ENCODE results near the gene PRF1. TPM values are rescaled to one million over a fixed set of nuclear protein-coding genes. Genes with fewer than 3 reads are reported as not detected.
A peak's percentile ranks its signal among the peaks of the same experiment; 100 is the strongest.
"Not testable (repeated sequence)": the region's sequence is repeated elsewhere in the genome, so short reads cannot be mapped to it uniquely, and the experiment has no call there.

The PRF1 gene
- total RNA-seq, 1 donor from 2014 or later: not detected

GRCh38 chr10:70594161-70594560 lies 8.4 kb downstream of the PRF1 start:
- no peak for DNase-seq (ENCODE audit: low read depth in 2 of 2)

DNA sequence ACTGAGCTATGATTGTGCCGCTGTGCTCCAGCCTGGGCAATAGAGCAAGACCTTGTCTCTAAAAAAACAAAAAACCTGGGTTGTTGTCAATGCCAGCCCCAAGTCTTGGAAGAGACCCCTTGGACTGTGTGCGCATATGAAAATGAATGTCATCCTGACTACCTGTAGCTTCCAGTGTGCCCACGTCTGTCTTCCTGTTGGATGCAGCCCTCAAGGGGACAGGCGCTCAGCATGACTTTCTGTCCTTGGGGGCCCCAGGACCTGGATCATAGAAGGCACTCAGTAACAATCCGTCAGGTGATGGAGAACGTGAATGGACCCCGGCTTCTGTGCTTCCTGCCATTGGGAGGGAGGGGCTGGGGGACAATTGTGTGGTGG lies 9.0 kb downstream of the PRF1 start:
- no peak for DNase-seq (ENCODE audit: low read depth in 2 of 2)

DNA sequence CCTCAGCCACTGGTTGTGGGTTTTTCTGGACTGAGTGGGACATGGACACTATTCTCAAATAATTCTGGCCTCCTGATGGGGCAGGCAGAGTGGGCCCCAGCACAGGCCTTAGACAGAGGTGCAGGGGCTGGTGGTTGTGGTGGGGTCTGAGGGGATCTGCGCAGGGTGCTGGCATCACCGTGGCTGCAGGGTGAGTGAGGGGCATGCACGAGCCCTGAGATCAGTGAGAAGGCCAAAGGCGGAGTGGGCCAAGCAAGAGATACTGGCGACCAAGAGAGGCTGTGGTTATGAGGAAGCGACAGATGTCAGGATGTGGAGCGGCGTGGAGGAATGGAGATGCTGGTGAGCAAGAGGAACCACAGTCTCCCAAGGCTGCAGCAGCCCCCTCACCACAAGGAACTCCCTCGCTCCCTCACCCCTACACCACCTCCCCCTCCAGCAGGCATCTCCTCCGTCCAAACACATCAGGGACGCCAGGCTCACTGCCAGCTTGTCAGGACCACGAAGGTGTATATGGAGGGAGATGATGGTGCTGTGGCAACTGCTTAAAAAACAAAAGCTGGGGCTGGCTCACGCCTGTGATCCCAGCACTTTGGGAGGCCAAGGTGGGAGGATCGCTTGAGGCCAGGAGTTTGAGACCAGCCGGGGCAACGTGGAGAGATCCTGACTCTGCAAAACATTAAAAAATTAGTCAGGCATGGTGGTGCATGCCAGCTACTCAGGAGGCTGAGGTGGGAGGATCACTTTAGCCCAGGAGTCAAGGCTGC lies 9.6 kb downstream of the PRF1 start:
- DNase-seq (ENCODE audit: low read depth in 2 of 2): no peak

- no peak for DNase-seq (ENCODE audit: low read depth in 2 of 2)
Measured at GRCh38 chr10:70592186-70592735, 10.3 kb downstream of the PRF1 start.

- DNase-seq (ENCODE audit: low read depth in 2 of 2): no peak
Measured at GRCh38 chr10:70590655-70591416, 11.7 kb downstream of the PRF1 start.

DNA sequence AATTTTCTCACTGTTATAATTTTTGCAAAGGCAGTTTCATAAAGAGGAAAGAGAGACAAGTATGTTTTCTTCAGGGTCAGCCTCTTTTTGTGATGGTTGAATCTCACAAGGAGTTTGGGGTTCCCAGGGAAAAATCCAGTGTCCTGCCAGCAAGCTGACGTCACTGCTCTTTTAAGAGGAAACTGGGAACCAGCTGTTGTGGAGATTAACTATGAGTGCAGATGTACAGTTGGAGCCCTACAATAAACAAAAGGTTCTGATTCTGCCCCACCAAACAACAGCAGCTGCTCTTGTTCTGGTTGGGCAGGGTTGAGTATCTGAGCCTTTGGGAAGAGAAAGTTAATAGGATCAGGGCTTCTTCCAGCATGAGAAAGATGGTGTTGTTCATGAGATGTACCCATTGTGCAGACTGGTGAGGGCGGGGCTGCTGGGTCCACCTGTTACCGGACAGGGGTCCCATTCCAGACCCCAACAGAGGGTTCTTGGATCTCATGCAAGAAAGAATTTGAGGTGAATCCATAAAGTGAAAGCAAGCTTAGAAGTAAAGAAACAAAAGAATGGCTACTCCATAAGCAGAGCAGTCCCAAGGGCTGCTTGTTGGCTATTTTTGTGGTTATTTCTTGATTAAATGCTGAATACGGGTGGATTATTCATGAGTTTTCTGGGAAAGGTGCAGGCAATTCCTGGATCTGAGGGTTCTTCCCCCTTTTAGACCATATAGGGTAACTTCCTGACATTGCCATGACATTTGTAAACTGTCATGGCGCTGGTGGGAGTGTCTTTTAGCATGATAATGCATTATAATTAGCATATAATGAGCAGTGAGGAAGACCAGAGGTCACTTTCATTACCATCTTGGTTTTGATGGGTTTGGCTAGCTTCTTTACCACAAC lies 12.5 kb downstream of the PRF1 start:
- peak in 1 of 2 donors; percentile 57 for DNase-seq (ENCODE audit: low read depth in 2 of 2)

GRCh38 chr10:70588859-70589570 lies 13.5 kb downstream of the PRF1 start:
- no peak for DNase-seq (ENCODE audit: low read depth in 2 of 2)

- no peak for DNase-seq (ENCODE audit: low read depth in 2 of 2)
Measured at GRCh38 chr10:70588255-70588654, 14.3 kb downstream of the PRF1 start.

- DNase-seq (ENCODE audit: low read depth in 2 of 2): peak in 1 of 2 donors; percentile 25
Measured at GRCh38 chr10:70587045-70587658, 15.4 kb downstream of the PRF1 start.

DNA sequence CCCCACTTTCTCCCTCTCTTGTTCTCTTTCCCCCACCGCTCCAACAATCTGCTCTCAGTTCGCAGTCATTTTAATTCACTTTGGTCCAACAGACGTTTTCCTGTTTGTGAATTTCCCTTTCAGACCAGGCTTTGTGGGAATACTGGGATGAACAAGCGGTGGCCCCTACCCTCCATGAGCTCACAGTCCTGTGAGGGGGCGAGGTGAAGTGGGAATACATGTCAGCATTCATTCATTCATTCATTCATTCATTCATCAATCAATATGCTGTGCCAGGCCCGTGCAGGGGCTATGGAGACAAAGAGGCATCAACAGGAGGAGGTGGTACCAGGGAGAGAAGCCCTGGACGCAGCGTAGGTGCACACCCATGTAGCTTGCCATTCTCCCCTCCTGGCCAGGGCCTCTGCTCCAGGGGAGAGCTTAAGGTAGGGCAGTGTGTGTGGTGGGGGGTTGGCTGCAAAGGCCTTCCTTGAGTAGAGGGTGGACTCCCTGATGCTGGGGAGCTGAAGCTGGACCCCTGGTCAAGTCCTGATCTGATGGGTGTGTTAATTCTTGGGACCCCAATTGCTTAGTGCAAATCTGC lies 16.1 kb downstream of the PRF1 start:
- no peak for DNase-seq (ENCODE audit: low read depth in 2 of 2)

DNA sequence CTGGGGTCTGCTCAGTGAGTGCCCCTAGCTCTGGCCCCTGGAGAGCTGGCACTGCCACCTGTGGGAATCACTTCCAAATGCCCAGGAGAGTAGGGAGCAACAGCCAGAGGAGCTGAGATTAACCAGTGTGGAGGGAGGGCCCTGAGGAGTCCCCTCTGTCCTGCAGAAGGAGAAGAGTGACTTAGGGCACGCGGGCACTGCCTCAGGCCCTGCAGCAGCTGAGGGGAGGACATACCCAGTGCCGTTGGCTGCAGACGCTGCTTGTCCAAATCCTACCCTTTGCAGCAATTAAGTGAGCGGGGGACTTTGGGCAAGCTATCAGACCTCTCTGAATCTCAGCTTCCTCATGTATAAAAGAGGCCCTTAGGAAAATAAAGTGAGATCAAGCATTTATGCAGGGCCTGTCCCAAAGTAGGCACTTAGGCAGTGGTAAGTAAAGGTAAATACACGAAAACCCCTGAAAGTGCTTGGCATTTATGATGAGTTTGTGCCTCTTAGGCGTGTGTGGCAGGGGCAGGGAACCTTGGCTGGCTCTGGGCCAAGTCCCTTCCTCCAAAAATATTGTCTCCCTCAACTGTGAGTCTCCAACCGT lies 16.9 kb downstream of the PRF1 start:
- no peak for DNase-seq (ENCODE audit: low read depth in 2 of 2)

DNA sequence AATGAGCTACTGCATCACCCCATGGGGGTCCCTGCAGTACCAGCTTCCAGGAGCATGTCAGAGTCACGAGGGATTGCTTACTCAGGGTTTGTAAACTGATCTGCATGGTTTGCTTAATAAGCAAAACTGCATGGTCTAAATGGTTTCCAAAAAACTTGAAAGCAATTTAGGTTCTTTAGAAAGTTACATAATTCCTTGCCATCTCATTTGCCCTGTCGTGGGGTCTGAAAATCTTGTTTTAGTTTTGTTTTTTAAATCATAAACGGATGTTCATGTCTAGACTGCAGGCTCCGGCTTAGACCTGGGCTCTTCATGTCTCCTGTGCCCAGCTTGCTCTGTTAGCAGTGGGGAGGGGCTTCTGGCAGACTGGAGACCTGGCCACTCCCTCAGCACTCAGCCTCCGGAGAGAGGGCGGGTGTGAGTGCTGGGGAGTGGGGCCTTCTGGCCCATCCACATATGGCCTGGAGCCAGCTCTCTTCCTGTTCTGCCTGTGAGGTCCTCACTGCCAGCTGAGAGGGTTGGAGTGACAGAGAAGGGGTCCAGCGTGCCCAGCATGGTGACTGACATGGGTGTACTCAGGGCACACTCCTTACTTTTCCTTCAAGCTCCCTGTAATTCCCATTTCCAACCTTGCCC lies 17.5 kb downstream of the PRF1 start:
- DNase-seq (ENCODE audit: low read depth in 2 of 2): peak in 1 of 2 donors; percentile 32

DNA sequence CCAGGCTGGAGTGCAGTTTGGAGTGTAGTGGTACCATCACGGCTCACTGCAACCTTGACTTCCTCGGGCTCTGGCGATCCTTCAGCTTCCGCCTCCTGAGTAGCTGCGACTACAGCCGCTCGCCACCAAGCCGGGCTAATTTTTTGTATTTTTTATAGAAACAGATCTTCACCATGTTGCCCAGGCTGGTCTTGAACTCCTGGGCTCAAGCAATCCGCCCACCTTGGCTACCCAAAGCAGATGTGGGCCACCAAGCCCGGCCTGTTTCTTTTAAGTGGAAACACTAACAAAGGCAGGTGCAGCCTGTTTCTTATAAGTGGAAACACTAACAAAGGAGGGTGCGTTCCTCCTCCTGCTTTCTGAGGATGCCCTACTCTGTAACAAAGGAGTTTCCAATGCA lies 18.2 kb downstream of the PRF1 start:
- DNase-seq (ENCODE audit: low read depth in 2 of 2): no peak

GRCh38 chr10:70583669-70584037 lies 18.9 kb downstream of the PRF1 start:
- no peak for DNase-seq (ENCODE audit: low read depth in 2 of 2)

GRCh38 chr10:70582793-70583668 lies 19.5 kb downstream of the PRF1 start:
- DNase-seq (ENCODE audit: low read depth in 2 of 2): no peak

- DNase-seq (ENCODE audit: low read depth in 2 of 2): not testable (repeated sequence)
Measured at GRCh38 chr10:70581176-70581575, 21.4 kb downstream of the PRF1 start.

GRCh38 chr10:70579234-70580002 lies 23.1 kb downstream of the PRF1 start:
- DNase-seq (ENCODE audit: low read depth in 2 of 2): no peak
